K562 (cell line): ENCODE data around the gene KIF26B. TPM values are rescaled to one million over a fixed set of nuclear protein-coding genes. Genes with fewer than 3 reads are reported as not detected.
A peak's percentile ranks its signal among the peaks of the same experiment; 100 is the strongest.

Source experiments
- ATAC-seq: fragments of 200-7000 bp; cut with Tn5 transposase; 3 replicates; pipeline ENCODE4 v1.9.1; 2020; ENCODE audit warnings: moderate library complexity
- BruUV-seq: library from RNA; stranded (reverse); fragments of 400-500 nt; replicated peaks from 2 replicates; lab custom pipeline; 2021; lab: Mats Ljungman, UMichigan
- CTCF ChIA-PET: fragments of 300-600 bp; formaldehyde crosslinking; extraction: SDS; loops from one replicate; lab custom pipeline; 2021; ENCODE audit warnings: low intra/inter-chr PET ratio; lab: Yijun Ruan, JAX
- POLR2A ChIA-PET: fragments of 300-600, 350-650 bp; sonication (Branson Sonifier 250); formaldehyde crosslinking; extraction: SDS; loops from one replicate; lab custom pipeline; 2021; ENCODE audit warnings: antibody characterized with exemption, inconsistent platforms; lab: Yijun Ruan, JAX
- DNase-seq, 4 experiments: peaks; one replicate each; pipeline versions ENCODE4 v3.0.0 to v3.0.0-alpha.2; 2011 to 2018; ENCODE audit warnings: low spot score in 3 of 4, mixed read lengths in 3 of 4; ENCODE audit errors: extremely low read depth in 1 of 4
- FAIRE-seq: peaks from 2 replicates; lab custom pipeline; 2011; peaks lifted over from hg19 to GRCh38; lab: Jason Lieb, UNC
- H2AFZ ChIP-seq: 2 replicates; pipeline ENCODE4 v1.6.0; 2011; ENCODE audit warnings: low read depth, low read length, control low read depth, inconsistent platforms
- H3K27ac ChIP-seq: fragments of 200-600 bp; 3 replicates; pipeline ENCODE4 v1.8.0; 2011; ENCODE audit warnings: low read depth, mild to moderate bottlenecking, control low read depth, inconsistent platforms, low read length, moderate library complexity, mixed read lengths; ENCODE audit errors: extremely low read depth
- H3K27me3 ChIP-seq, 2 experiments: fragments of 300-600 bp in 1 of 2; 2 replicates in 1 of 2; 3 replicates in 1 of 2; pipeline versions ENCODE4 v1.6.0 to v1.8.0; 2011; ENCODE audit warnings: inconsistent platforms in 2 of 2, low read length in 2 of 2, mild to moderate bottlenecking in 1 of 2, mixed read lengths in 1 of 2, moderate library complexity in 1 of 2; ENCODE audit not compliant: control insufficient read depth in 2 of 2, insufficient read depth in 2 of 2
- H3K36me3 ChIP-seq: fragments of 300-600 bp; 3 replicates; pipeline ENCODE4 v1.8.0; 2011; ENCODE audit warnings: mild to moderate bottlenecking, low read length, inconsistent platforms; ENCODE audit not compliant: control insufficient read depth, insufficient read depth
- H3K4me1 ChIP-seq, 2 experiments: fragments of 200-600 bp in 1 of 2; replicated peaks in 1 of 2; 2 replicates in 1 of 2; 3 replicates in 1 of 2; pipeline versions ENCODE4 v1.5.1 to v1.8.0; 2011; ENCODE audit warnings: inconsistent platforms in 2 of 2, low read length in 2 of 2, mild to moderate bottlenecking in 1 of 2, mixed read lengths in 1 of 2, moderate library complexity in 1 of 2; ENCODE audit not compliant: control insufficient read depth in 2 of 2, insufficient read depth in 2 of 2
- H3K4me2 ChIP-seq: 2 replicates; pipeline ENCODE4 v1.6.1; 2011; ENCODE audit warnings: low read length, control low read depth, inconsistent platforms, mixed read lengths; ENCODE audit not compliant: insufficient read depth
- H3K4me3 ChIP-seq: fragments of 200-600 bp; sonication (generic), shearing (Covaris generic); 2 replicates; pipeline ENCODE4 v1.5.1; 2016; ENCODE audit warnings: control low read depth, inconsistent platforms
- H3K79me2 ChIP-seq: fragments of 200-600 bp; 3 replicates; pipeline ENCODE4 v1.8.0; 2011; ENCODE audit warnings: low read length, inconsistent platforms; ENCODE audit not compliant: control insufficient read depth, insufficient read depth
- H3K9ac ChIP-seq, 2 experiments: 2 replicates each; pipeline versions ENCODE4 v1.6.0 to v1.6.1; 2011; ENCODE audit warnings: low read depth in 2 of 2, low read length in 2 of 2, control low read depth in 1 of 2, inconsistent platforms in 1 of 2, mild to moderate bottlenecking in 1 of 2, mixed read lengths in 1 of 2; ENCODE audit not compliant: insufficient read depth in 1 of 2
- H3K9me1 ChIP-seq: one replicate; pipeline ENCODE4 v1.6.0; 2011; ENCODE audit warnings: inconsistent platforms, mild to moderate bottlenecking, low read length, moderate library complexity; ENCODE audit not compliant: control insufficient read depth, insufficient read depth
- H3K9me3 ChIP-seq: replicated peaks from 2 replicates; pipeline ENCODE4 v1.5.1; 2011; ENCODE audit warnings: low read depth, low read length, inconsistent platforms; ENCODE audit not compliant: control insufficient read depth, insufficient read depth
- H4K20me1 ChIP-seq: replicated peaks from 2 replicates; pipeline ENCODE4 v1.6.1; 2011; ENCODE audit warnings: low read length, inconsistent platforms, mixed read lengths; ENCODE audit not compliant: control insufficient read depth, insufficient read depth
- EHMT2 ChIP-seq: fragments of 450-650 bp; IDR thresholded peaks from 2 replicates; pipeline ENCODE4 v1.6.1; 2018; ENCODE audit warnings: antibody characterized with exemption
- ELF4 ChIP-seq: fragments of 450-650 bp; formaldehyde crosslinking; IDR thresholded peaks from 2 replicates; pipeline ENCODE4 v1.4.0; 2022; ENCODE audit warnings: missing genetic modification characterization
- GATAD2A ChIP-seq: fragments of 450-650 bp; IDR thresholded peaks from 2 replicates; pipeline ENCODE4 v1.6.1; 2017
- MAFG ChIP-seq: fragments of 450-650 bp; conservative IDR thresholded peaks from 2 replicates; pipeline ENCODE4 v1.6.1; 2016; ENCODE audit warnings: missing genetic modification characterization, missing compliant biosample characterization
- RBM25 ChIP-seq: fragments of 200-400 bp; formaldehyde crosslinking; IDR thresholded peaks from 2 replicates; pipeline ENCODE4 v1.6.1; 2018; ENCODE audit warnings: low read length, low read depth, moderate library complexity; ENCODE audit not compliant: severe bottlenecking
- ZNF764 ChIP-seq: fragments of 250-450 bp; sonication (Bioruptor Pico); IDR thresholded peaks from 2 replicates; pipeline ENCODE4 v1.4.0; 2020; ENCODE audit warnings: low read depth, mild to moderate bottlenecking, moderate library complexity
- WGBS: fragments of 100-300 bp; shearing (Covaris generic); methylation state at CpG from one replicate; pipeline ENCODE4 v1.1.6; 2016; ENCODE audit warnings: low coverage, mixed read lengths; ENCODE audit not compliant: insufficient coverage; ENCODE audit errors: missing lambda C conversion rate; 5-methylcytosine and 5-hydroxymethylcytosine counted together
- in situ Hi-C: fragments of 300-500 bp; cut with MboI; formaldehyde crosslinking; loops from 4 replicates; pipeline ENCODE4 v1.15.0; 2018; ENCODE audit warnings: inconsistent platforms, mixed read lengths
- intact Hi-C: fragments of 100-400 bp; cut with micrococcal nuclease; formaldehyde crosslinking; loops from 2 replicates; pipeline ENCODE4 v1.14.2; 2022
- polyA plus RNA-seq, 8 experiments: library from polyadenylated mRNA; depleted of rRNA in 4 of 8; stranded (reverse) in 5 of 8; unstranded in 3 of 8; fragments of >200 nt; fragmentation: Nextera tagmentation in 2 of 8; fragmentation: Illumina TruSeq in 1 of 8; extraction: Ambion mirVana in 2 of 8; extraction: Trizol in 1 of 8; gene quantifications; 2 replicates each; pipeline versions ENCODE4 v1.2.1 to v1.2.3, GENCODE V29; 2011 to 2014; ENCODE audit warnings: inconsistent platforms in 1 of 8, missing spikeins in 1 of 8
- total RNA-seq, 7 experiments: library from RNA; depleted of rRNA in 6 of 7; stranded (reverse); fragments of >200 nt in 6 of 7; fragmentation: Illumina TruSeq in 2 of 7; extraction: Trizol in 2 of 7; gene quantifications; 2 replicates each; pipeline versions ENCODE4 v1.2.1 to v1.2.3, GENCODE V29; 2011 to 2021; ENCODE audit warnings: low replicate concordance in 1 of 7

Gene KIF26B
- total and polyA plus RNA-seq, 9 of the 15 experiments (the other 6 are each of a cell fraction or from before 2014, with no cell fraction given), result 0.02 to 0.08 (median 0.03) TPM; not detected in 6

GRCh38 chr1:245537992-245538391 is 383.2 kb downstream of the KIF26B start (continued):
- TF ChIP-seq ELF4 (CRISPR knock-in tag) (peak; percentile 29; the same call in 1 of the 2 replicates), EHMT2 (peak; percentile 77; the same call in 1 of the 2 replicates), ZNF764 (CRISPR knock-in tag) (no peak), GATAD2A (no peak), MAFG (tag) (peak; percentile 62)
- TF ChIP-seq, all 486 proteins: peak for 12

- no peak overlapping the region for H2AFZ ChIP-seq
- no peaks in the 10 kb centered on the region for H3K9me1 ChIP-seq
- no peaks in the 10 kb centered on the region for H3K36me3 ChIP-seq
- H3K79me2 ChIP-seq, result no peaks in the 10 kb centered on the region
- H3K27ac ChIP-seq, result no peak overlapping the region
- in situ Hi-C loops (no loop called here), intact Hi-C loops (no loop called here)
- no peaks in the 10 kb centered on the region for H3K9me3 ChIP-seq
- no peak overlapping the region for H3K9ac ChIP-seq
- H3K27me3 ChIP-seq, result peaks cover 10 to 62% of the 10 kb centered on the region in 2 experiments; a peak in 4 of 5 replicates
- no TSS peak for BruUV-seq
- 0% methylated on average over 3 of the region's 3 CpGs for WGBS
- ChIA-PET CTCF (no interaction called here), POLR2A (no interaction called here)
- FAIRE-seq (no peak), DNase-seq (no peak), ATAC-seq (no peak)
- H4K20me1 ChIP-seq, result no peaks in the 10 kb centered on the region
- no peaks in the 10 kb centered on the region; a peak in 1 of 5 replicates for H3K4me1 ChIP-seq
- H3K4me2 ChIP-seq, result no peak overlapping the region; the same call in 1 of the 2 replicates
- H3K4me3 ChIP-seq, result no peak overlapping the region
- no peak for TF ChIP-seq RBM25
These were observed 383.9 kb downstream of the KIF26B start for GRCh38 chr1:245538671-245539070.
